Measurements from ENCODE around the gene MRPL53. TPM values are rescaled to one million over a fixed set of nuclear protein-coding genes. Genes with fewer than 3 reads are reported as not detected.
A peak's percentile ranks its signal among the peaks of the same experiment; 100 is the strongest.
"Not testable (repeated sequence)": the region's sequence is repeated elsewhere in the genome, so short reads cannot be mapped to it uniquely, and the experiment has no call there.

Gene MRPL53
- total RNA-seq, 5 donors from 2014 or later (not counting 1 experiment from before 2014, with no cell fraction given): 53.9 to 77.9 (median 59.4) TPM

- Histone ChIP-seq H3K27ac (ENCODE audit: low read length) (no peak overlapping the region), H3K9me3 (no peaks in the 10 kb centered on the region), H3K27me3 (replicated peaks in 1 of 2; ENCODE audit: control insufficient read depth in 2 of 2, extremely low read depth in 1 of 2, insufficient read depth in 2 of 2, low read length in 1 of 2) (no peaks in the 10 kb centered on the region), H3K4me1 (ENCODE audit: control insufficient read depth in 1 of 2, extremely low read depth in 1 of 2, insufficient read depth in 2 of 2, low read length in 2 of 2) (no peaks in the 10 kb centered on the region), H3K36me3 (ENCODE audit: control insufficient read depth in 2 of 2, extremely low read depth in 1 of 2, insufficient read depth in 1 of 2, low read length in 1 of 2) (peaks cover 26 to 61% of the 10 kb centered on the region in 2 donors), H3K4me3 (ENCODE audit: control insufficient read depth in 1 of 2, extremely low read depth in 1 of 2, low read length in 1 of 2) (no peak overlapping the region)
- POLR2A ChIA-PET: no interaction called here
- Mint-ChIP-seq H3K27me3 (no peaks in the 10 kb centered on the region), H3K4me1 (peaks cover 0 to under 1% (median 0%) of the 10 kb centered on the region in 3 donors), H3K4me3 (no peak overlapping the region), H3K27ac (no peak overlapping the region), H3K36me3 (peaks cover 46% of the 10 kb centered on the region), H3K9me3 (no peaks in the 10 kb centered on the region)
- ATAC-seq (replicated peaks in 1 of 4) (no peak), DNase-seq (no peak)
- 96% methylated on average over 11 of the region's 12 CpGs for WGBS (ENCODE audit: insufficient coverage)
- CTCF ChIA-PET: interaction anchor here in 1 of 2 donors (1.1 kb wide), 1 partner anchor 19 kb away, joined by 3 read pairs; the partner anchor contains the start of gene MRPL53
Measured at GRCh38 chr2:74491648-74492544, 19.4 kb upstream of the MRPL53 start.

GRCh38 chr2:74489906-74490305, 17.4 kb upstream of the MRPL53 start:
- H3K27ac ChIP-seq (ENCODE audit: low read length): no peak overlapping the region
- no peaks in the 10 kb centered on the region for H3K4me1 ChIP-seq (ENCODE audit: control insufficient read depth in 1 of 2, extremely low read depth in 1 of 2, insufficient read depth in 2 of 2, low read length in 2 of 2)
- POLR2A ChIA-PET: interaction anchor here in 1 of 2 donors (1.0 kb wide), 1 partner anchor 41 kb away, joined by 3 read pairs; no protein-coding TSS in a partner anchor
- WGBS (ENCODE audit: insufficient coverage): 80% methylated on average over 1 of the region's 9 CpGs
- H3K36me3 ChIP-seq (ENCODE audit: control insufficient read depth in 2 of 2, extremely low read depth in 1 of 2, insufficient read depth in 1 of 2, low read length in 1 of 2): peaks cover 26 to 73% of the 10 kb centered on the region in 2 donors
- DNase-seq: no peak
- no peak for ATAC-seq (replicated peaks in 1 of 4)
- no peaks in the 10 kb centered on the region for H3K9me3 Mint-ChIP-seq
- no peaks in the 10 kb centered on the region for H3K27me3 Mint-ChIP-seq
- H3K36me3 Mint-ChIP-seq: peaks cover 58% of the 10 kb centered on the region
- CTCF ChIA-PET: interaction anchor here in 1 of 2 donors (0.7 to 0.9 kb wide), 2 partner anchors 11 to 666 kb away, joined by 3 to 7 read pairs; no protein-coding TSS in a partner anchor
- no peak overlapping the region for H3K27ac Mint-ChIP-seq
- no peak overlapping the region for H3K4me3 ChIP-seq (ENCODE audit: control insufficient read depth in 1 of 2, extremely low read depth in 1 of 2, low read length in 1 of 2)
- H3K27me3 ChIP-seq (replicated peaks in 1 of 2; ENCODE audit: control insufficient read depth in 2 of 2, extremely low read depth in 1 of 2, insufficient read depth in 2 of 2, low read length in 1 of 2): no peaks in the 10 kb centered on the region
- H3K4me3 Mint-ChIP-seq: no peak overlapping the region
- H3K4me1 Mint-ChIP-seq: peaks cover 1 to 4% (median 4%) of the 10 kb centered on the region in 3 donors
- no peaks in the 10 kb centered on the region for H3K9me3 ChIP-seq

GRCh38 chr2:74488643-74489481, 16.4 kb upstream of the MRPL53 start:
- Histone ChIP-seq H3K4me3 (ENCODE audit: control insufficient read depth in 1 of 2, extremely low read depth in 1 of 2, low read length in 1 of 2) (no peak overlapping the region), H3K9me3 (no peaks in the 10 kb centered on the region), H3K4me1 (ENCODE audit: control insufficient read depth in 1 of 2, extremely low read depth in 1 of 2, insufficient read depth in 2 of 2, low read length in 2 of 2) (peaks cover 0 to 1% of the 10 kb centered on the region in 2 experiments), H3K27me3 (replicated peaks in 1 of 2; ENCODE audit: control insufficient read depth in 2 of 2, extremely low read depth in 1 of 2, insufficient read depth in 2 of 2, low read length in 1 of 2) (no peaks in the 10 kb centered on the region), H3K36me3 (ENCODE audit: control insufficient read depth in 2 of 2, extremely low read depth in 1 of 2, insufficient read depth in 1 of 2, low read length in 1 of 2) (peaks cover 26 to 71% of the 10 kb centered on the region in 2 donors), H3K27ac (ENCODE audit: low read length) (no peak overlapping the region)
- no peak overlapping the region for H3K27ac Mint-ChIP-seq
- ATAC-seq (replicated peaks in 1 of 4) (no peak), DNase-seq (no peak)
- no peaks in the 10 kb centered on the region for H3K9me3 Mint-ChIP-seq
- H3K36me3 Mint-ChIP-seq: peaks cover 52% of the 10 kb centered on the region
- WGBS (ENCODE audit: insufficient coverage): 100% methylated on average over 4 of the region's 9 CpGs
- no peaks in the 10 kb centered on the region for H3K27me3 Mint-ChIP-seq
- peaks cover 4 to 8% (median 4%) of the 10 kb centered on the region in 3 donors for H3K4me1 Mint-ChIP-seq
- POLR2A ChIA-PET: interaction anchor here in 1 of 2 donors (1.0 kb wide), 1 partner anchor 42 kb away, joined by 3 read pairs; no protein-coding TSS in a partner anchor
- H3K4me3 Mint-ChIP-seq: no peak overlapping the region
- CTCF ChIA-PET: interaction anchor here in 1 of 2 donors (0.9 kb wide), 1 partner anchor 10 kb away, joined by 3 read pairs; no protein-coding TSS in a partner anchor

- no CpG with 5 or more reads among the region's 2 CpGs for WGBS (ENCODE audit: insufficient coverage)
- Histone ChIP-seq H3K4me3 (ENCODE audit: control insufficient read depth in 1 of 2, extremely low read depth in 1 of 2, low read length in 1 of 2) (no peak overlapping the region), H3K36me3 (ENCODE audit: control insufficient read depth in 2 of 2, extremely low read depth in 1 of 2, insufficient read depth in 1 of 2, low read length in 1 of 2) (peaks cover 8 to 43% of the 10 kb centered on the region in 2 donors), H3K27me3 (replicated peaks in 1 of 2; ENCODE audit: control insufficient read depth in 2 of 2, extremely low read depth in 1 of 2, insufficient read depth in 2 of 2, low read length in 1 of 2) (no peaks in the 10 kb centered on the region), H3K9me3 (no peaks in the 10 kb centered on the region), H3K27ac (ENCODE audit: low read length) (no peak overlapping the region), H3K4me1 (ENCODE audit: control insufficient read depth in 1 of 2, extremely low read depth in 1 of 2, insufficient read depth in 2 of 2, low read length in 2 of 2) (peaks cover 8 to 20% of the 10 kb centered on the region in 2 experiments)
- Mint-ChIP-seq H3K4me3 (no peak overlapping the region), H3K27ac (no peak overlapping the region), H3K9me3 (no peaks in the 10 kb centered on the region), H3K4me1 (peaks cover 19 to 27% (median 19%) of the 10 kb centered on the region in 3 donors), H3K27me3 (no peaks in the 10 kb centered on the region), H3K36me3 (peaks cover 37% of the 10 kb centered on the region)
- ATAC-seq (replicated peaks in 1 of 4) (no peak), DNase-seq (no peak)
- ChIA-PET CTCF (no interaction called here), POLR2A (no interaction called here)
Measured at GRCh38 chr2:74486141-74486540, 13.7 kb upstream of the MRPL53 start.

GRCh38 chr2:74483675-74484164, 11.2 kb upstream of the MRPL53 start:
- ChIA-PET CTCF (interaction anchor here (0.6 to 3.3 kb wide), 12 partner anchors 13 to 105 kb away, joined by 3 to 35 read pairs (median 6); partner anchors contain the start of genes DQX1 (in 1 of the 2), INO80B (in 1 of the 2), PCGF1 (in 1 of the 2) and WBP1 (in 1 of the 2)), POLR2A (interaction anchor here (0.5 to 0.8 kb wide), 4 partner anchors 10 to 306 kb away, joined by 4 to 5 read pairs (median 4); no protein-coding TSS in a partner anchor)
- H3K36me3 ChIP-seq (ENCODE audit: control insufficient read depth in 2 of 2, extremely low read depth in 1 of 2, insufficient read depth in 1 of 2, low read length in 1 of 2): peaks cover 0 to 32% of the 10 kb centered on the region in 2 donors
- Mint-ChIP-seq H3K4me3 (peak overlapping the region; percentile 91 to 100 (median 99)), H3K4me1 (peaks cover 25 to 44% (median 34%) of the 10 kb centered on the region in 3 donors), H3K27ac (peak overlapping the region; percentile 99 to 100), H3K36me3 (peaks cover 27% of the 10 kb centered on the region)
- H3K27me3 ChIP-seq (replicated peaks in 1 of 2; ENCODE audit: control insufficient read depth in 2 of 2, extremely low read depth in 1 of 2, insufficient read depth in 2 of 2, low read length in 1 of 2); DNase-seq; H3K27me3 Mint-ChIP-seq; H3K9me3 ChIP-seq; H3K9me3 Mint-ChIP-seq; ATAC-seq (replicated peaks in 1 of 4): not testable (repeated sequence)
- H3K4me3 ChIP-seq (ENCODE audit: control insufficient read depth in 1 of 2, extremely low read depth in 1 of 2, low read length in 1 of 2): peak overlapping the region in 1 of 2 donors; percentile 98
- 89% methylated on average over 11 of the region's 19 CpGs for WGBS (ENCODE audit: insufficient coverage)
- H3K27ac ChIP-seq (ENCODE audit: low read length): peak overlapping the region; percentile 67
- peaks cover 13 to 30% of the 10 kb centered on the region in 2 experiments for H3K4me1 ChIP-seq (ENCODE audit: control insufficient read depth in 1 of 2, extremely low read depth in 1 of 2, insufficient read depth in 2 of 2, low read length in 2 of 2)

Data from T-cell (primary cell).